SJCRH30 (cell line): ENCODE results near the gene ABCC8. TPM values are rescaled to one million over a fixed set of nuclear protein-coding genes. Genes with fewer than 3 reads are reported as not detected.

ENCODE experiments used
- DNase-seq, 2 experiments: peaks; one replicate each; pipeline ENCODE4 v3.0.0-alpha.2; 2015 to 2020
- H3K27ac ChIP-seq: fragments of 250-450 bp; sonication (Bioruptor Pico); 2 replicates; pipeline ENCODE4 v1.5.1; 2020; ENCODE audit warnings: mild to moderate bottlenecking, moderate library complexity
- H3K27me3 ChIP-seq: fragments of 250-450 bp; sonication (Bioruptor Pico); 2 replicates; pipeline ENCODE4 v1.5.1; 2020; ENCODE audit warnings: mild to moderate bottlenecking, moderate library complexity
- H3K36me3 ChIP-seq: fragments of 250-450 bp; sonication (Bioruptor Pico); 2 replicates; pipeline ENCODE4 v1.5.1; 2020; ENCODE audit warnings: mild to moderate bottlenecking, moderate library complexity
- H3K4me1 ChIP-seq: fragments of 250-450 bp; sonication (Bioruptor Pico); 2 replicates; pipeline ENCODE4 v1.5.1; 2020; ENCODE audit warnings: mild to moderate bottlenecking, moderate library complexity
- H3K4me3 ChIP-seq: fragments of 250-450 bp; sonication (Bioruptor Pico); 2 replicates; pipeline ENCODE4 v1.5.1; 2020; ENCODE audit warnings: mild to moderate bottlenecking, moderate library complexity
- H3K9me3 ChIP-seq: fragments of 250-450 bp; sonication (Bioruptor Pico); replicated peaks from 2 replicates; pipeline ENCODE4 v1.5.1; 2020; ENCODE audit warnings: mild to moderate bottlenecking, moderate library complexity
- total RNA-seq: library from RNA; depleted of rRNA; stranded (reverse); fragments of >200 nt; shearing (Covaris generic); gene quantifications from 2 replicates; pipeline ENCODE4 v1.2.3, GENCODE V29; 2014

The ABCC8 gene
- total RNA-seq, 1 experiment from 2014 or later: not detected

GRCh38 chr11:17469998-17470397, 6.6 kb downstream of the ABCC8 start:
- H3K4me3 ChIP-seq: no peak overlapping the region
- H3K27ac ChIP-seq: no peak overlapping the region
- no peaks in the 10 kb centered on the region for H3K9me3 ChIP-seq
- no peaks in the 10 kb centered on the region for H3K36me3 ChIP-seq
- peaks cover 9% of the 10 kb centered on the region for H3K27me3 ChIP-seq
- DNase-seq: no peak
- H3K4me1 ChIP-seq: no peaks in the 10 kb centered on the region

- H3K27ac ChIP-seq: no peak overlapping the region
- H3K4me3 ChIP-seq: no peak overlapping the region
- no peaks in the 10 kb centered on the region for H3K9me3 ChIP-seq
- no peaks in the 10 kb centered on the region for H3K4me1 ChIP-seq
- no peak for DNase-seq
- H3K27me3 ChIP-seq: peaks cover 8% of the 10 kb centered on the region
- H3K36me3 ChIP-seq: no peaks in the 10 kb centered on the region
These were observed 8.5 kb downstream of the ABCC8 start for GRCh38 chr11:17468122-17468521.

GRCh38 chr11:17463546-17464174, 13.0 kb downstream of the ABCC8 start:
- Histone ChIP-seq H3K9me3 (0 out of 2 replicates have a peak, but pooled peaks cover 3% of the 10 kb centered on the region), H3K27ac (no peak overlapping the region), H3K4me1 (no peaks in the 10 kb centered on the region), H3K27me3 (peaks cover 7% of the 10 kb centered on the region; the same call in 1 of the 2 replicates), H3K4me3 (no peak overlapping the region), H3K36me3 (no peaks in the 10 kb centered on the region)
- no peak for DNase-seq

- Histone ChIP-seq H3K4me3 (no peak overlapping the region), H3K9me3 (0 out of 2 replicates have a peak, but pooled peaks cover 3% of the 10 kb centered on the region), H3K27ac (no peak overlapping the region), H3K36me3 (no peaks in the 10 kb centered on the region), H3K27me3 (peaks cover 7% of the 10 kb centered on the region), H3K4me1 (no peaks in the 10 kb centered on the region)
- no peak for DNase-seq
These were observed 13.7 kb downstream of the ABCC8 start for GRCh38 chr11:17462940-17463339.

GRCh38 chr11:17460406-17460805, 16.2 kb downstream of the ABCC8 start:
- no peaks in the 10 kb centered on the region for H3K36me3 ChIP-seq
- 0 out of 2 replicates have a peak, but pooled peaks cover 3% of the 10 kb centered on the region for H3K9me3 ChIP-seq
- DNase-seq: no peak
- no peaks in the 10 kb centered on the region for H3K4me1 ChIP-seq
- H3K4me3 ChIP-seq: no peak overlapping the region
- no peak overlapping the region for H3K27ac ChIP-seq
- peaks cover 19% of the 10 kb centered on the region for H3K27me3 ChIP-seq

- Histone ChIP-seq H3K4me1 (no peaks in the 10 kb centered on the region), H3K27ac (no peak overlapping the region), H3K36me3 (no peaks in the 10 kb centered on the region), H3K4me3 (no peak overlapping the region), H3K27me3 (peaks cover 25% of the 10 kb centered on the region), H3K9me3 (0 out of 2 replicates have a peak, but pooled peaks cover 3% of the 10 kb centered on the region)
- no peak for DNase-seq
These were observed 17.3 kb downstream of the ABCC8 start for GRCh38 chr11:17459236-17459896.

- Histone ChIP-seq H3K4me1 (no peaks in the 10 kb centered on the region), H3K4me3 (no peak overlapping the region), H3K27ac (no peak overlapping the region), H3K9me3 (0 out of 2 replicates have a peak, but pooled peaks cover 3% of the 10 kb centered on the region), H3K36me3 (no peaks in the 10 kb centered on the region), H3K27me3 (peaks cover 25% of the 10 kb centered on the region)
- no peak for DNase-seq
These were observed 18.4 kb downstream of the ABCC8 start for GRCh38 chr11:17458268-17458667.

GRCh38 chr11:17457396-17458173, 19.1 kb downstream of the ABCC8 start:
- Histone ChIP-seq H3K27ac (no peak overlapping the region), H3K4me3 (no peak overlapping the region), H3K4me1 (no peaks in the 10 kb centered on the region), H3K27me3 (peaks cover 25% of the 10 kb centered on the region), H3K36me3 (no peaks in the 10 kb centered on the region), H3K9me3 (0 out of 2 replicates have a peak, but pooled peaks cover 3% of the 10 kb centered on the region)
- no peak for DNase-seq

GRCh38 chr11:17452668-17453067, 24.0 kb downstream of the ABCC8 start:
- peaks cover 25% of the 10 kb centered on the region for H3K27me3 ChIP-seq
- no peak overlapping the region for H3K4me3 ChIP-seq
- H3K36me3 ChIP-seq: no peaks in the 10 kb centered on the region
- no peak for DNase-seq
- no peaks in the 10 kb centered on the region for H3K9me3 ChIP-seq
- H3K27ac ChIP-seq: no peak overlapping the region
- no peaks in the 10 kb centered on the region for H3K4me1 ChIP-seq

- Histone ChIP-seq H3K9me3 (no peaks in the 10 kb centered on the region), H3K27ac (no peak overlapping the region), H3K4me1 (no peaks in the 10 kb centered on the region), H3K27me3 (0 out of 2 replicates have a peak, but pooled peaks cover 4% of the 10 kb centered on the region), H3K4me3 (no peak overlapping the region), H3K36me3 (no peaks in the 10 kb centered on the region)
- no peak for DNase-seq
These were observed 27.5 kb downstream of the ABCC8 start for GRCh38 chr11:17449158-17449557.

- H3K9me3 ChIP-seq: no peaks in the 10 kb centered on the region
- H3K4me3 ChIP-seq: no peak overlapping the region
- H3K36me3 ChIP-seq: no peaks in the 10 kb centered on the region
- no peak overlapping the region for H3K27ac ChIP-seq
- H3K27me3 ChIP-seq: peaks cover 4% of the 10 kb centered on the region; the same call in 1 of the 2 replicates
- DNase-seq: no peak
- H3K4me1 ChIP-seq: no peaks in the 10 kb centered on the region
These were observed 30.2 kb downstream of the ABCC8 start for GRCh38 chr11:17446482-17446881.

- no peak for DNase-seq
- H3K36me3 ChIP-seq: no peaks in the 10 kb centered on the region
- no peak overlapping the region for H3K4me3 ChIP-seq
- H3K27me3 ChIP-seq: peaks cover 7% of the 10 kb centered on the region; the same call in 1 of the 2 replicates
- no peaks in the 10 kb centered on the region for H3K4me1 ChIP-seq
- H3K9me3 ChIP-seq: no peaks in the 10 kb centered on the region
- no peak overlapping the region for H3K27ac ChIP-seq
These were observed 31.3 kb downstream of the ABCC8 start for GRCh38 chr11:17445240-17445795.

GRCh38 chr11:17443926-17444690, 32.5 kb downstream of the ABCC8 start:
- no peaks in the 10 kb centered on the region for H3K36me3 ChIP-seq
- peaks cover 4% of the 10 kb centered on the region for H3K27me3 ChIP-seq
- H3K4me3 ChIP-seq: no peak overlapping the region
- no peaks in the 10 kb centered on the region for H3K4me1 ChIP-seq
- no peak overlapping the region for H3K27ac ChIP-seq
- no peaks in the 10 kb centered on the region for H3K9me3 ChIP-seq
- DNase-seq: no peak

GRCh38 chr11:17443423-17443822, 33.2 kb downstream of the ABCC8 start:
- no peaks in the 10 kb centered on the region for H3K4me1 ChIP-seq
- no peak overlapping the region for H3K4me3 ChIP-seq
- peaks cover 8% of the 10 kb centered on the region for H3K27me3 ChIP-seq
- H3K27ac ChIP-seq: no peak overlapping the region
- no peaks in the 10 kb centered on the region for H3K36me3 ChIP-seq
- no peaks in the 10 kb centered on the region for H3K9me3 ChIP-seq
- DNase-seq: no peak
